ENCODE data around the gene GTPBP6.
"Not testable (repeated sequence)": the region's sequence is repeated elsewhere in the genome, so short reads cannot be mapped to it uniquely, and the experiment has no call there.

The GTPBP6 gene

DNA sequence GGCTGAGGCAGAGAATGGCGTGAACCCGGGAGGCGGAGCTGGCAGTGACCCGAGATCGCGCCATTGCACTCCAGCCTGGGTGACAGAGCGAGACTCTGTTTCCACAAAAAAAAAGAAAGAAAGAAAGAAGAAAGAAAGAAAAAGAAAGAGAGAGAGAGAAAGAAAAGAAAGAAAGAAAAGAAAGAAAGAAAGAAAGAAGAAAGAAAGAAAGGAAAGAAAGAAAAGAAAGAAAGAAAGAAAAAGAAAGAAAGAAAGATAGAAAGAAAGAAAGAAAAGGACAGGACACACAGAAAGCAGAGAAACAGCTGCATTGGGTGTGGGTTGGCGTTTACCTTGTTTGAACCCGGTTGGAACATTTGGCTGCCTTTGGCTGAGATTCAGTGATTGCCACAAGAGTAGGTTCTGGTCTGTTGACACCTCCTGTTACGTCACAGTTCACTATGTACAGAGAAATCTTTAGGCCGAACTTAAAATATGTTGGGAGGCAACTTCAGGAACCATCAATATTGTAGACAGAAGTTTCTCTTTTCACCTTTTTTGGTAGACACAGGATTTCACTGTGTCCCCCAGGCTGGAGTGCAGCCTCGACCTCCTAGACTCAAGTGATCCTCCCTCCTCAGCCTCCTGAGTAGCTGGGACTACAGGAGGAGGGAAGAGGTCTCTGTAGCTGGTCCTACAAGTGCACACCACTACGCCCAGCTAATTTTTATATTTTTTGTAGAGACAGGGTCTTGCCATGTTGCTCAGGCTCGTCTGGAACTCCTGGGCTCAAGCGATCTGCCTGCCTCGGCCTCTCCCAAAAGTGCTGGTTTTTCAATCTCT lies 53.8 kb downstream of the GTPBP6 start:
- Histone ChIP-seq H3K4me3 (ENCODE audit: low read depth, low read length, poor library complexity, severe bottlenecking) (no peak overlapping the region), H3F3A (ENCODE audit: insufficient read depth, low read length) (no peaks in the 10 kb centered on the region), H2AFZ (ENCODE audit: low read length) (no peak overlapping the region), H3K79me2 (ENCODE audit: insufficient read depth, low read length) (no peaks in the 10 kb centered on the region), H4K20me1 (ENCODE audit: insufficient read depth, low read length) (no peaks in the 10 kb centered on the region), H3K27ac (ENCODE audit: low read depth, low read length, poor library complexity, severe bottlenecking) (no peak overlapping the region), H3K9me3 (ENCODE audit: low read length) (no peaks in the 10 kb centered on the region), H3K27me3 (ENCODE audit: insufficient read depth, low read length) (peaks cover 5% of the 10 kb centered on the region; the same call in 1 of the 2 replicates), H3K4me2 (ENCODE audit: low read length) (no peak overlapping the region), H3K4me1 (ENCODE audit: insufficient read depth, low read length, severe bottlenecking) (peaks cover 3% of the 10 kb centered on the region), H3K9me2 (ENCODE audit: low read depth, low read length) (no peaks in the 10 kb centered on the region), H3K36me3 (ENCODE audit: insufficient read depth, low read length) (no peaks in the 10 kb centered on the region), H3K9ac (ENCODE audit: low read length) (no peak overlapping the region)
- TF ChIP-seq EZH2 (IDR thresholded peaks at IDR 0.05; ENCODE audit: borderline replicate concordance, low read length) = no peak
- TF ChIP-seq, protein P1, sequence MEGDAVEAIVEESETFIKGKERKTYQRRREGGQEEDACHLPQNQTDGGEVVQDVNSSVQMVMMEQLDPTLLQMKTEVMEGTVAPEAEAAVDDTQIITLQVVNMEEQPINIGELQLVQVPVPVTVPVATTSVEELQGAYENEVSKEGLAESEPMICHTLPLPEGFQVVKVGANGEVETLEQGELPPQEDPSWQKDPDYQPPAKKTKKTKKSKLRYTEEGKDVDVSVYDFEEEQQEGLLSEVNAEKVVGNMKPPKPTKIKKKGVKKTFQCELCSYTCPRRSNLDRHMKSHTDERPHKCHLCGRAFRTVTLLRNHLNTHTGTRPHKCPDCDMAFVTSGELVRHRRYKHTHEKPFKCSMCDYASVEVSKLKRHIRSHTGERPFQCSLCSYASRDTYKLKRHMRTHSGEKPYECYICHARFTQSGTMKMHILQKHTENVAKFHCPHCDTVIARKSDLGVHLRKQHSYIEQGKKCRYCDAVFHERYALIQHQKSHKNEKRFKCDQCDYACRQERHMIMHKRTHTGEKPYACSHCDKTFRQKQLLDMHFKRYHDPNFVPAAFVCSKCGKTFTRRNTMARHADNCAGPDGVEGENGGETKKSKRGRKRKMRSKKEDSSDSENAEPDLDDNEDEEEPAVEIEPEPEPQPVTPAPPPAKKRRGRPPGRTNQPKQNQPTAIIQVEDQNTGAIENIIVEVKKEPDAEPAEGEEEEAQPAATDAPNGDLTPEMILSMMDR (IDR thresholded peaks at IDR 0.05; ENCODE audit: low read length) = no peak

DNA sequence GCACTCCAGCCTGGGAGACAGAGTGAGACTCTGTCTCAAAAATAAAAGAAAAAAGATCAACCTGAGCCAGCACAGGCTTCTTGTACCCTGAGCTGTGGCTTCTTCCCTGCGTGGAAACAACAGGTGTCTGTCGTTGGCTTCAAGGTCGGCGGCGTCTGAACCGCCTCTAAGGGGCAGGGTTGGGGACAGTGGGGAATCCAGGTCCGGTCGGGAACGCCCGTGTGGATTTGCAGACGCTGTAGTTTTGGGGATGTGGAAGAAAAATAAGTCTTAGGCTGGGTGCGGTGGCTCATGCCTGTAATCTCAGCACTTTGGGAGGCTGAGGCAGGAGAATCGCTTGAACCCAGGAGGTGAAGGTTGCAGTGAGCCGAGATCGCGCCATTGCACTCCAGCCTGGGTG lies 54.6 kb downstream of the GTPBP6 start:
- H4K20me1 ChIP-seq (ENCODE audit: insufficient read depth, low read length); H3K4me1 ChIP-seq (ENCODE audit: insufficient read depth, low read length, severe bottlenecking); H3K9me3 ChIP-seq (ENCODE audit: low read length); H3K9ac ChIP-seq (ENCODE audit: low read length); H3K27ac ChIP-seq (ENCODE audit: low read depth, low read length, poor library complexity, severe bottlenecking); H3K4me2 ChIP-seq (ENCODE audit: low read length); H3K27me3 ChIP-seq (ENCODE audit: insufficient read depth, low read length); H3F3A ChIP-seq (ENCODE audit: insufficient read depth, low read length); H2AFZ ChIP-seq (ENCODE audit: low read length); H3K36me3 ChIP-seq (ENCODE audit: insufficient read depth, low read length); H3K9me2 ChIP-seq (ENCODE audit: low read depth, low read length); H3K79me2 ChIP-seq (ENCODE audit: insufficient read depth, low read length); H3K4me3 ChIP-seq (ENCODE audit: low read depth, low read length, poor library complexity, severe bottlenecking): not testable (repeated sequence)

DNA sequence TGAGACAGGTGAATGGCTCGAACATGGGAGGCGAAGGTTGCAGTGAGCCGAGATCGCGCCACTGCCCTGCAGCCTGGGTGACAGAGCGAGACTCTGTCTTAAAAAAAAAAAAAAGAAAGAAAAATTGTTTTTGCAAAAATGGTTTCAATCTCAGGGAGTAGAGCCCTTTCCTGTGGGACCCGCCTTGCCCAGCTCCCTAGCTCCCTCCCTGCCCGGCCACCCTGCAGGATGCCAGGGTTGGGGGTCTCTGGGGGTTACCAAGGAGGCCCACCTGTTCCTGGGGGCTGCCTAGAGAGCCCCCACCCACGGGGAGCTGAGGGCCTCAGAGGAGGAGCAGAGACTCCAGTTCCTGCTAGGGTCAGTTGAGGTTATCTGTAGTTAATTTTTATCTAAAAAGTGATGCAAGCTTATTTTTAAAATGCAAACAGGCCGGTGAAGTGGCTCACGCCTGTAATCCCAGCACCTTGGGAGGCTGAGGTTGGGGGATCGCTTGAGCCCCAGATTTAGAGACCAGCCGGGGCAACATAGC lies 56.2 kb downstream of the GTPBP6 start:
- Histone ChIP-seq H3F3A (ENCODE audit: insufficient read depth, low read length) (no peaks in the 10 kb centered on the region), H3K4me1 (ENCODE audit: insufficient read depth, low read length, severe bottlenecking) (peaks cover 8% of the 10 kb centered on the region), H3K9ac (ENCODE audit: low read length) (no peak overlapping the region), H3K36me3 (ENCODE audit: insufficient read depth, low read length) (no peaks in the 10 kb centered on the region), H2AFZ (ENCODE audit: low read length) (no peak overlapping the region), H3K27me3 (ENCODE audit: insufficient read depth, low read length) (peaks cover 5% of the 10 kb centered on the region; the same call in 1 of the 2 replicates), H3K4me2 (ENCODE audit: low read length) (no peak overlapping the region), H4K20me1 (ENCODE audit: insufficient read depth, low read length) (no peaks in the 10 kb centered on the region), H3K9me3 (ENCODE audit: low read length) (no peaks in the 10 kb centered on the region), H3K79me2 (ENCODE audit: insufficient read depth, low read length) (no peaks in the 10 kb centered on the region), H3K4me3 (ENCODE audit: low read depth, low read length, poor library complexity, severe bottlenecking) (no peak overlapping the region), H3K27ac (ENCODE audit: low read depth, low read length, poor library complexity, severe bottlenecking) (no peak overlapping the region), H3K9me2 (ENCODE audit: low read depth, low read length) (no peaks in the 10 kb centered on the region)
- TF ChIP-seq EZH2 (IDR thresholded peaks at IDR 0.05; ENCODE audit: borderline replicate concordance, low read length) = no peak
- TF ChIP-seq, protein P1 (IDR thresholded peaks at IDR 0.05; ENCODE audit: low read length) = no peak

All from OCI-LY1 (cell line).